Adrenal gland (tissue), 19 donors: ENCODE measurements around the gene GRHL3. TPM values are rescaled to one million over a fixed set of nuclear protein-coding genes. Genes with fewer than 3 reads are reported as not detected.
"Not testable (repeated sequence)": the region's sequence is repeated elsewhere in the genome, so short reads cannot be mapped to it uniquely, and the experiment has no call there.

Experiments
- DNase-seq, 7 donors: peaks; one replicate each; pipeline ENCODE4 v3.0.0-alpha.2; 2019 to 2020
- H3K27ac ChIP-seq, 5 donors: fragments of 200-600 bp; sonication (generic) in 4 of 5; 1 replicate in 3 of 5; 2 replicates in 2 of 5; pipeline versions ENCODE4 v1.5.1 to v1.8.0; 2016 to 2020; ENCODE audit warnings: mild to moderate bottlenecking in 1 of 5
- H3K27me3 ChIP-seq: fragments of 200-600 bp; 2 replicates; pipeline ENCODE4 v1.8.0; 2021
- H3K36me3 ChIP-seq, 2 donors: fragments of 200-600 bp; replicated peaks in 1 of 2; 1 replicate in 1 of 2; 2 replicates in 1 of 2; pipeline versions ENCODE4 v1.5.1 to v1.8.0; 2018 to 2022
- H3K4me1 ChIP-seq, 2 donors: fragments of 200-600 bp; replicated peaks in 1 of 2; 1 replicate in 1 of 2; 2 replicates in 1 of 2; pipeline versions ENCODE4 v1.5.1 to v1.8.0; 2018 to 2021
- H3K4me3 ChIP-seq, 4 donors: fragments of 200-600 bp; sonication (generic) in 3 of 4; one replicate each; pipeline ENCODE4 v1.5.1; 2016 to 2018
- H3K9me3 ChIP-seq, 3 donors: fragments of 200-600 bp; sonication (generic) in 1 of 3; replicated peaks in 1 of 3; 1 replicate in 2 of 3; 2 replicates in 1 of 3; pipeline versions ENCODE4 v1.5.1 to v1.8.0; 2016 to 2021
- POLR2A ChIP-seq, 2 donors: fragments of 450-650 bp; IDR thresholded peaks; one replicate each; pipeline ENCODE4 v1.6.1; 2017; ENCODE audit warnings: antibody characterized with exemption in 2 of 2, mild to moderate bottlenecking in 2 of 2, moderate library complexity in 1 of 2
- WGBS, 4 donors: extraction: QIAGEN DNeasy Blood & Tissue Kit in 2 of 4; methylation state at CpG; one replicate each; pipeline versions ENCODE4 v1.1.5 to v1.1.7; 2013 to 2017; 5-methylcytosine and 5-hydroxymethylcytosine counted together
- intact Hi-C, 2 donors: fragments of 100-400 bp; cut with DNase I; formaldehyde crosslinking; loops; one replicate each; pipeline versions ENCODE4 v1.14.1 to v1.15.0; 2022 to 2023
- long read RNA-seq, 10 donors: library from polyadenylated mRNA in 3 of 10; unstranded in 2 of 10; stranded (forward) in 1 of 10; transcript quantifications; one replicate each; pipeline ENCODE4 v2.0.0 and lab custom pipeline, GENCODE V29; 2021 to 2026
- polyA plus RNA-seq, 3 donors: library from polyadenylated mRNA; stranded (reverse); fragments of 200-250 nt in 2 of 3; fragments of 350-450 nt in 1 of 3; fragmentation: Illumina TruSeq in 1 of 3; extraction: RNeasy Lipid Tissue Mini Kit (QIAGEN cat#74804) in 1 of 3; gene quantifications; one replicate each; pipeline ENCODE4 v1.2.3, GENCODE V29; 2013 to 2014
- total RNA-seq, 9 donors: library from RNA; depleted of rRNA in 4 of 9; stranded (reverse); fragments of >200 nt in 4 of 9; fragments of 120-200 nt in 1 of 9; fragmentation: NEBNext Ultra II Directional in 1 of 9; extraction: Animal tissue kit (Norgen Biotek cat#: 25700) in 1 of 9; gene quantifications; one replicate each; pipeline versions ENCODE4 v1.1.0 to v1.2.4, GENCODE V29; 2013 to 2023
- TF ChIP-seq, protein P1 (sequence below), 6 experiments: fragments of 450-650 bp in 4 of 6; fragments of 200-600 bp in 2 of 6; sonication (generic) in 1 of 6; IDR thresholded peaks; 1 replicate in 5 of 6; 2 replicates in 1 of 6; pipeline versions ENCODE4 v1.5.1 to v1.8.0; 2016 to 2021; ENCODE audit warnings: antibody characterized with exemption in 6 of 6, mild to moderate bottlenecking in 2 of 6, moderate library complexity in 1 of 6
- donor health status: healthy with polysubstance abuse.
- donor health status: Bipolar disorder and iron deficiency.
- donor health status: DM: yes; HTN: yes; CAD: no.
- donor health status: DM: no; HTN: no; CAD: no.
- donor health status: DM: no; HTN: no; CAD: no.
- donor health status: DM: yes; HTN: yes; CAD: no.

Gene GRHL3
- under 1 TPM in 2 of 9 donors, not detected in 7; 0.17 to 0.20 TPM for total RNA-seq
- under 1 TPM in 2 of 3 donors, not detected in 1; 0.10 to 0.15 TPM for polyA plus RNA-seq
- long read RNA-seq, donor 1, result 0 reads
- long read RNA-seq, donor 2, result 0 reads
- long read RNA-seq, donor 3, result 0 reads
- long read RNA-seq, donor 4, result 0 reads
- long read RNA-seq, donor 5, result 0 reads
- long read RNA-seq, donor 6, result 0 reads
- long read RNA-seq, donor 7, result 0 reads
- long read RNA-seq, donor 8, result 0 reads
- long read RNA-seq, donor 9, result 0 reads
- long read RNA-seq, donor 10, result 0 reads

- Histone ChIP-seq H3K36me3 (no peaks in the 10 kb centered on the region), H3K4me3 (no peak within 1 kb of the TSS), H3K27ac (no peak within 1 kb of the TSS), H3K4me1 (peaks cover 0 to 10% of the 10 kb centered on the region in 2 donors), H3K9me3 (no peaks in the 10 kb centered on the region), H3K27me3 (peaks cover 11% of the 10 kb centered on the region)
- WGBS, 4 donors, result 12 to 15% (median 12%) methylated on average over 19 to 21 of the region's 21 CpGs
- no peak for TF ChIP-seq POLR2A (IDR thresholded peaks at IDR 0.05)
- TF ChIP-seq, protein P1, sequence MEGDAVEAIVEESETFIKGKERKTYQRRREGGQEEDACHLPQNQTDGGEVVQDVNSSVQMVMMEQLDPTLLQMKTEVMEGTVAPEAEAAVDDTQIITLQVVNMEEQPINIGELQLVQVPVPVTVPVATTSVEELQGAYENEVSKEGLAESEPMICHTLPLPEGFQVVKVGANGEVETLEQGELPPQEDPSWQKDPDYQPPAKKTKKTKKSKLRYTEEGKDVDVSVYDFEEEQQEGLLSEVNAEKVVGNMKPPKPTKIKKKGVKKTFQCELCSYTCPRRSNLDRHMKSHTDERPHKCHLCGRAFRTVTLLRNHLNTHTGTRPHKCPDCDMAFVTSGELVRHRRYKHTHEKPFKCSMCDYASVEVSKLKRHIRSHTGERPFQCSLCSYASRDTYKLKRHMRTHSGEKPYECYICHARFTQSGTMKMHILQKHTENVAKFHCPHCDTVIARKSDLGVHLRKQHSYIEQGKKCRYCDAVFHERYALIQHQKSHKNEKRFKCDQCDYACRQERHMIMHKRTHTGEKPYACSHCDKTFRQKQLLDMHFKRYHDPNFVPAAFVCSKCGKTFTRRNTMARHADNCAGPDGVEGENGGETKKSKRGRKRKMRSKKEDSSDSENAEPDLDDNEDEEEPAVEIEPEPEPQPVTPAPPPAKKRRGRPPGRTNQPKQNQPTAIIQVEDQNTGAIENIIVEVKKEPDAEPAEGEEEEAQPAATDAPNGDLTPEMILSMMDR (IDR thresholded peaks at IDR 0.05), result no peak
- intact Hi-C loops, result no loop called here
- no peak for DNase-seq
Observed at GRCh38 chr1:24319312-24319863, at the start of gene GRHL3. TSS of gene GRHL3 (plus strand) at chr1:24319357. CDS start at chr1:24319552, 195 bp downstream.

GRCh38 chr1:24274203-24275103 is 44.7 kb upstream of the GRHL3 start:
- DNase-seq, H3K4me1 ChIP-seq, H3K9me3 ChIP-seq, H3K4me3 ChIP-seq, H3K27ac ChIP-seq, H3K27me3 ChIP-seq, intact Hi-C loops, H3K36me3 ChIP-seq: not testable (repeated sequence)
- WGBS, 4 donors, result 83 to 85% (median 84%) methylated on average over 12 to 20 of the region's 20 CpGs

- TF ChIP-seq, protein P1 (IDR thresholded peaks at IDR 0.05), result no peak
- no peak for TF ChIP-seq POLR2A (IDR thresholded peaks at IDR 0.05)
- Histone ChIP-seq H3K27ac (no peak overlapping the region), H3K9me3 (no peaks in the 10 kb centered on the region), H3K4me1 (no peaks in the 10 kb centered on the region), H3K36me3 (no peaks in the 10 kb centered on the region), H3K4me3 (no peak overlapping the region), H3K27me3 (no peaks in the 10 kb centered on the region)
- DNase-seq, result no peak
- WGBS, 4 donors, result 53 to 94% (median 77%) methylated on average over 2 of the region's 2 CpGs
- intact Hi-C loops, result no loop called here
Observed at GRCh38 chr1:24275104-24275410, 44.1 kb upstream of the GRHL3 start.

DNA sequence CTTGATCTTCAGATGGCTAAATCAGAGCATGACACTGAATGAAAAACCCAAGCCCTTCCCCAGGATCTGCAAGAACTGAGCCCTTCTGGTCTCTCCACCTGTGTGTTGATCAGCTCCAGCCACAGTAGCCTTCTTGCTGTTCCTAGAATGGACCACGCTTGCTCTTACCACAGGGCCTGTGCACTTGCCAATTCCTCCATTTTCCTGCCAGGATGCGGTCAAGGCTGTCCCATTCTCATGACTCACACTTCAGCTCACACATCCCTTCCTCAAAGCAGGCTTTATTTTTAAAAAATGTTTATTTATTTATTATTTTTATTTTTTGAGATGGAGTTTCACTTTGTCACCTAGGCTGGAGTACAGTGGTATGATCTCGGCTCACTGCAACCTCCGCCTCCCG is 43.6 kb upstream of the GRHL3 start:
- no peak for TF ChIP-seq POLR2A (IDR thresholded peaks at IDR 0.05)
- TF ChIP-seq, protein P1 (IDR thresholded peaks at IDR 0.05), result no peak
- no peak overlapping the region for H3K4me3 ChIP-seq
- H3K36me3 ChIP-seq, result no peaks in the 10 kb centered on the region
- H3K9me3 ChIP-seq, result no peaks in the 10 kb centered on the region
- WGBS, 4 donors, result 71 to 79% (median 77%) methylated on average over 5 of the region's 5 CpGs
- no peak overlapping the region for H3K27ac ChIP-seq
- H3K4me1 ChIP-seq, result no peaks in the 10 kb centered on the region
- DNase-seq, result no peak
- no peaks in the 10 kb centered on the region for H3K27me3 ChIP-seq
- intact Hi-C loops, result no loop called here
